ENCODE measurements around the gene SAA4.

The SAA4 gene

DNA sequence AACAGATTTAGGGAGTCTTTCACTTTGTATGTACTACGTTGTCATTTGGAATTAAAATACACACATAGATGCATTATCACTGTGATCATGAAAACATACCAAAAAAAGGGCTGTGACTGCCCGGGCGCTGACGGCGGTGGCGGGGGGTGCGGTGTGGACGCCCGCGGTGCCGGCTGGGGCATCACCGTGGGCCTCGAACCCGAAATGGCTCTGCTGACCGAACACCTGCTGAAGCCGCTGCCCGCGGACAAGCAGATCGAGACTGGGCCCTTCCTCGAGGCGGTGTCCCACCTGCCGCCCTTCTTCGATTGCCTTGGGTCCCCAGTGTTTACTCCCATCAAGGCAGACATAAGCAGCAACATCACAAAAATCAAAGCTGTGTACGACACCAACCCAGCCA, 47.8 kb downstream of the SAA4 start:
- no peak for DNase-seq

Data from NCI-H1436 (cell line).